ENCODE data around the gene CDC42BPB.
"Not testable (repeated sequence)": the region's sequence is repeated elsewhere in the genome, so short reads cannot be mapped to it uniquely, and the experiment has no call there.

Gene CDC42BPB

DNA sequence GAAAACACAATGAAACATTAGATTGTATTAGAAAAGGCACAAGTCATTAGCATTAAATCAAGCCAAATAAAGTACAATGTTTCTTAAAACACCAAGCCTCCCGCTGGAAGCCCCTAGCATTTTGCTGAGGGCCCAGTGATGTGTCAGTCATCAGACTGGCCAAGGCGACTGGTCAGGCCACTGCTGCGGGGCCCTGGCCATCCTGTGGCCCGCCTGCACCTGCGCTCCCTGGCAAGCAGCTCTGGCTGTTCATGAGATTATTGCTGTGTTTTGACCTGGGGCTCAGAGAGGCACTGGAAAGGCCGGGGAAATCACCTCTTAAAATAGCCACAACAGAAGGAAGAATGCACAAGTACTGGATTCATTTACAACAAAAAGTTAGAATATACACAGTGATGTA lies 159.1 kb downstream of the CDC42BPB start:
- Mint-ChIP-seq H3K27me3 (no peaks in the 10 kb centered on the region), H3K4me3 (peak overlapping the region; percentile 58), H3K4me1 (peaks cover 76% of the 10 kb centered on the region), H3K36me3 (peaks cover 63% of the 10 kb centered on the region), H3K27ac (peak overlapping the region; percentile 87), H3K9me3 (no peaks in the 10 kb centered on the region)
- no peak for ATAC-seq

DNA sequence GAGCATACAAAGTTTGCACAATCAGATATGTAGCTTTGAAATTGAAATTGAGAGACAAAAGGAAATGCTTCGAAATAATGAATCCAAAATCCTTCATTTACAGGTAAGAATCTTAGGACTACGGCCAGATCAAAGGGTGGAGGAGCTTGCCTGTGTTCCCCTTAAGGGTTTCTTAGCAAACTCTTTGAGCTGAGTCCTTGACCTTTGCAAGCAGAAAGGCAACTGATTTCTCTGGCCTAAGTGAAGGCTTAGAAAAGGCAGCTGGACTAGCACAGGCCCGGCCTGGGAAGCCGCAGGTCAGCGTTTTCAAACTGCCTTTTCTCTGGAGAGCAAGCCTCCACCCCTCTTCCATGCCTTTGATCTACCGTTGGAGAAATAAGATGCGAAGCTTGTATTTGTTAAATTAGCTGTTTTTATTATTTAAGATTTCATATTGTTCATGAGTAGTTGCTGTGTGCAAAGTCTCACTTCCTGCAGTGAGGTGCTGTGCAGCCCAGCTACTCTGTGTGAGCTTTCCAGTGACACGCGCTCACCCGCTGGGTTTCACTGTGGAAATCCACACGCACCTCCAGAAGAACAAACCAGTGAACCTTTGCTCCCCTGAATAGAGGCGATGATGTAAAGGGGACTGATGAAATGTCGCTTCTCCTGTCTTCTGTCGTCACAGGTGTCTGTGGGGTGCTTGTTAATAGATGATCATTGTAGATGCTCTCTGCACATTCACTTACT lies 159.9 kb downstream of the CDC42BPB start:
- Mint-ChIP-seq H3K9me3 (no peaks in the 10 kb centered on the region), H3K4me1 (peaks cover 76% of the 10 kb centered on the region), H3K36me3 (peaks cover 60% of the 10 kb centered on the region), H3K4me3 (no peak overlapping the region), H3K27ac (peak overlapping the region; percentile 87), H3K27me3 (no peaks in the 10 kb centered on the region)
- no peak for ATAC-seq

DNA sequence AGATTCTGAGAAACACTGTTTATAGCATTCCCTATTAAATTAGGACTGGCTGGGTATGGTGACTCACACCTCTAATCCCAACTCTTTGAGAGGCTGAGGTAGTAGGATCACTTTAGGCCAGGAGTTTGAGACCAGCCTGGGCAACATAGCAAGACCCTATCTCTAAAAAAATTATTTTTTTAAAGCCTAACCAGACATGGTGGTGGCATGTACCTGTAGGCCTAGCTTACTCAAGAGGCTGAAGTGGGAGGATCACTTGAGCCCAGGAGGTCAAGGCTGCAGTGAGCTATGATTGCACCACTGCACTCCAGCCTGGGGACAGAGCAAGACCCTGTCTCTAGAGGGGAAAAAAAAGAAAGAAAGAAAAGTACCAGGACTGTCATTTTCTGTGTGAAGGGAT lies 160.6 kb downstream of the CDC42BPB start:
- H3K4me3 Mint-ChIP-seq, ATAC-seq, H3K27me3 Mint-ChIP-seq, H3K9me3 Mint-ChIP-seq: not testable (repeated sequence)
- peaks cover 59% of the 10 kb centered on the region for H3K36me3 Mint-ChIP-seq
- peaks cover 68% of the 10 kb centered on the region for H3K4me1 Mint-ChIP-seq
- peak overlapping the region; percentile 87 for H3K27ac Mint-ChIP-seq

DNA sequence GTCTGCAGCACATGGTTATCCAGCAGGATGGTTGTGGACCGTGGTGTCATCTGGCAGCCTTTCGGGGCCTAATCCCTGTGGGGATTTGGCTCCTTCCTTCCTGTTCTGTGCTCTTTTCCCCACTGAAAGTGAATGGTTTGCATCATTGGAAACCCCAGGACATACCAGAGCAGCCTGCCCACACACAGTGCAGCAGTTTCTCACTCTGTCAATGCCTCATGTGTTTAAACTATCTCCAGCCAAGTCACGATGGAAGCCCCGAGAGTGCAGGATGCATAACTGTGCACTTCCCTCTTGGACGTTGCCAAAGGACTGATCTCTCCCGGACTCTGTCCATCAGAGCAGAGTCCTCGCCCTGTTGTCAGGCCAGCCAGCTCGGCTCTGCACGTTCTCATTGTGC lies 163.9 kb downstream of the CDC42BPB start:
- Mint-ChIP-seq H3K4me3 (no peak overlapping the region), H3K4me1 (peaks cover 38% of the 10 kb centered on the region), H3K27ac (peak overlapping the region; percentile 17), H3K27me3 (no peaks in the 10 kb centered on the region), H3K36me3 (peaks cover 58% of the 10 kb centered on the region), H3K9me3 (no peaks in the 10 kb centered on the region)
- ATAC-seq: peak; percentile 85

DNA sequence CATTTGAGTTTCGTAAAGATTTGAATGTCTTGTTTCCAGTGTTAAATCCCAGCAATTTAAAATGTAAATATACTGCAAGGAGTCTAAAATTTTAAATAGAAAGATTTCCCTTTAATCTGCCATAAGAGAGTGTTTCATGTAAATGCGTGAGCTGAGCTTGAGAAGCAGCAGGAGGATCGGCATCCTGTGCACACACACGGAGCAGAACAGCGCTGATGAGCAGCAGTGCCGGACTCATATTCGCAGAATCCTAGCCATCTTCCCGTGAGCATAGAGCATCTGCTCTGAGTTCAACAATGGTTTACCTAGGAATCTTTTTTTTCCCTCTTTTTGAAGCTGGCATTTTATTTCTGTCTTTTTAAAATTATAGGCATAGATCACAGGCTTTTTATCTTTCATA lies 164.7 kb downstream of the CDC42BPB start:
- Mint-ChIP-seq H3K27me3 (no peaks in the 10 kb centered on the region), H3K27ac (peak overlapping the region; percentile 17), H3K9me3 (no peaks in the 10 kb centered on the region), H3K36me3 (peaks cover 61% of the 10 kb centered on the region), H3K4me3 (no peak overlapping the region), H3K4me1 (peaks cover 30% of the 10 kb centered on the region)
- no peak for ATAC-seq

DNA sequence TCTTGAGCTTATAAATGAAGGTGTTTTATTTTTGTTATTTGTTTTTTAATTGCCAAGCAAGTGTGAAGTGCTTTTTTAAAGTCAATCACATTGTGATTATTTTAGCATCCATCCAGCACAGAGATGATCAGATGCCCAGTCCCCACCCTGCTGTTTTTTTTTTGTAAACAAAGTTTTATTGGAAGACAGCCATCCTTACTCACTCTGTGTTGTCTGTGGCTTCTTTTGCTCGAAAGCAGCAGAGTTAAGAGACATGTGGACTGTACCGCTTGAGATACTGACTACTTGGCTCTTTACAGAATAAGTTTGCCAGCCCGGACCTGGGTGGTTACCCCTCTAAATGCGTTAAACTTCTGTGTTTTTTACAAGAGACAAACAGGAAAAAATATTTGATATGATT lies 165.8 kb downstream of the CDC42BPB start:
- peaks cover 19% of the 10 kb centered on the region for H3K4me1 Mint-ChIP-seq
- H3K9me3 Mint-ChIP-seq: no peaks in the 10 kb centered on the region
- H3K36me3 Mint-ChIP-seq: peaks cover 66% of the 10 kb centered on the region
- no peak overlapping the region for H3K27ac Mint-ChIP-seq
- no peak for ATAC-seq
- no peaks in the 10 kb centered on the region for H3K27me3 Mint-ChIP-seq
- no peak overlapping the region for H3K4me3 Mint-ChIP-seq

DNA sequence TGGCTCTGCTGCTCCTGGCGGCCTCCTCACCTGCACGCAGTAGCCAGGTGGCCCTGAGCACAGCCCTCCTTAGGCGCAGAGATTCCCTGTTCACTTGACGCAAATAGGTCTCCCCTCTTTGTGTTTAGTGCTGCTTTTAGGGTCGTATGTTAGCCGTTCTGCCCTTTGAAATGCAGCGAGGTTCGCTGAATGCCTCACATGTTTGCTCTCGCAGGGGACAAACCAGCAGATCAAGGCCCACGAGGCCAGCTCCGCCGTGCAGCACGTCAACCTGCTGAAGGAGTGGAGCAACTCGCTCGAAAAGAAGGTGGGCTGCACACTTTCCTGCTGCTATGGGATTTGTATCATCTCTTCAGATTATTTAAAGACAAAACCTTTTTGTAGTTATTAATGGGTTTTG lies 166.2 kb downstream of the CDC42BPB start:
- Mint-ChIP-seq H3K4me3 (no peak overlapping the region), H3K27me3 (no peaks in the 10 kb centered on the region), H3K4me1 (peaks cover 16% of the 10 kb centered on the region), H3K27ac (no peak overlapping the region), H3K9me3 (no peaks in the 10 kb centered on the region), H3K36me3 (peaks cover 69% of the 10 kb centered on the region)
- no peak for ATAC-seq

DNA sequence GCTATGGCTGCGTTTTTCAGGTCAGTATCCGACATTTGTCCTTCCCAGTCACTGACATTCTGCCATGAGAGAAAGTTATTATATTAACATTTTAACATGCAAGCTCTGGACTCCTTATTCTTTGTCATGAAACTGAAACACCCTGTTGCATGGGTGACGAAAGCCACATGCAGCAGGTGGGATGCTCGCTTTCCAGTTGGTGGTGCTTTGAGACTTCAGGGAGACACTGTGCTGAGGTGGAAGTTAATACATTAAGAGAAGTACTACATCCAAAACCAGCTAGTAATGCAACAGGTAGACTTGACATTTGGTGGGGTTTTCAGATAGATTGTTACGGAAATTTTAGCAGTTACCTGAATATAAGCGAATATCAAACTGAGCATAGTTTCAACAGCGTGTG lies 167.7 kb downstream of the CDC42BPB start:
- ATAC-seq: no peak
- Mint-ChIP-seq H3K27ac (no peak overlapping the region), H3K4me1 (peaks cover 13% of the 10 kb centered on the region), H3K27me3 (no peaks in the 10 kb centered on the region), H3K36me3 (peaks cover 60% of the 10 kb centered on the region), H3K4me3 (no peak overlapping the region), H3K9me3 (no peaks in the 10 kb centered on the region)

DNA sequence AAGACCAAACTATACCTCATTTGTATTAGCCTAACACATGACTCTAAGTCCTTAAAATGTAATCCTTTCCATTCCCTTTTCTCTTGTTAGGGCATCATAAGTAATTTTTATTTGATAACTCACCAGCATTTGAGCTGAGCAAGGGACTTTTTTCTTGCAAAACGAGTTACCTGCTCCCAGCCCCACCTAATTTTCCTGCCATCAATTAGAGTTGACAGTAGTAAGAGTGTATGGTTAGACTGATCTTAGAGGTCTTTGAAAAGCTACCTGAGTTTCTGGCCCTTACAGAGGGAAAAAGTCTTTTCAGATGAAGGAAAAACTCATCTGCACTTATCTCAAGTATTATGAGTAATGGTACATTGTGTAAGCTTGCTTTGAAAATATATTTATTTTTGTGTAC lies 168.6 kb downstream of the CDC42BPB start:
- ATAC-seq: no peak
- Mint-ChIP-seq H3K27ac (no peak overlapping the region), H3K4me1 (peaks cover 12% of the 10 kb centered on the region), H3K4me3 (no peak overlapping the region), H3K27me3 (no peaks in the 10 kb centered on the region), H3K36me3 (peaks cover 58% of the 10 kb centered on the region), H3K9me3 (no peaks in the 10 kb centered on the region)

DNA sequence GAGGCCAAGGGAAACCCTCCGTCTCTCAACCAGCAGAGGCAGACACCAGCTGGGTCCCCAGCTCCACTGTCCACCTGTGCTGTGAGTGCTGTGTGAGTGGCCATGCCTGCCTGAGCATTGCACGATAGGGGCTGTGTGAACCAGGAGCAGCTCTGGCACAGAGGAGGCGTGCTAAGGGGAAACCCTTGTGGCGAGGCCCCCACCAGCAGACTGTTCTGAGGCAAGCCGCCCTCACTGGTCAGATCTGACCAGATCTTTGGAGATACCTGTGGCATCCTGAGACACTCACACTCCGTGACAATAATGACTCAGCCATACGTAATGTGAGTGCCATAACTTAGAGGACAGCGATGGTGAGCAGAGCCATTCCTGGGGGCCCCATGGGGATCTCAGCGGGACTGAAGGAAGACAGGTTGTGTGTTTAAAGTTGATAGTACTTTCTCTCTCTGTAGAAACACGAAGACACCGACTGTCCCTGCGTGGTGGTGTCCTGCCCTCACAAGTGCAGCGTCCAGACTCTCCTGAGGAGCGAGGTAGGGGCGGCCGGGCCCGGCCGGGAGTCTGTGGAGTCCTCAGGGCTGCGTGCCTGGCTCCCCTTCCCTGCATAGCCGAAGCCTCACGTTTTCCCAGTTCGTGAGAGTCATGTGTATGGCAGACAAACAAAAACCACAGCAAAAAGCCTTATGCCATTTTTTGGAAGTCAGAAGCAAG lies 171.5 kb downstream of the CDC42BPB start:
- no peak for ATAC-seq
- Mint-ChIP-seq H3K9me3 (no peaks in the 10 kb centered on the region), H3K27me3 (no peaks in the 10 kb centered on the region), H3K4me3 (no peak overlapping the region), H3K27ac (peak overlapping the region; percentile 27), H3K36me3 (peaks cover 65% of the 10 kb centered on the region), H3K4me1 (no peaks in the 10 kb centered on the region)

DNA sequence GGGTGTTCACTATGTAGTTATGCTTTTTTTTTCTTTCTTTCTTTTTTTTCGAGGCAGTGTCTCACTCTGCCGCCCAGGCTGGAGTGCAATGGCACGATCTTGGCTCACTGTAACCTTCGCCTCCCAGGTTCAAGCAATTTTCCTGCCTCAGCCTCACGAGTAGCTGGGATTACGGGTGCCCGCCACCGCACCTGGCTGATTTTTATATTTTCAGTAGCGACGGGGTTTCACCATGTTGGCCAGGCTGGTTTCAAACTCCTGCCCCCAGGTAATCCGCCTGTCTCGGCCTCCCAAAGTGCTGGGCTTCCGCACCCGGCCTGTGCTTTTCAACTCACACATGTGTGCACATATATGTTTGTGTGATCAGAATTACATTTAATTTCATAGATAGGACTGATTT lies 173.8 kb downstream of the CDC42BPB start:
- no peaks in the 10 kb centered on the region for H3K9me3 Mint-ChIP-seq

DNA sequence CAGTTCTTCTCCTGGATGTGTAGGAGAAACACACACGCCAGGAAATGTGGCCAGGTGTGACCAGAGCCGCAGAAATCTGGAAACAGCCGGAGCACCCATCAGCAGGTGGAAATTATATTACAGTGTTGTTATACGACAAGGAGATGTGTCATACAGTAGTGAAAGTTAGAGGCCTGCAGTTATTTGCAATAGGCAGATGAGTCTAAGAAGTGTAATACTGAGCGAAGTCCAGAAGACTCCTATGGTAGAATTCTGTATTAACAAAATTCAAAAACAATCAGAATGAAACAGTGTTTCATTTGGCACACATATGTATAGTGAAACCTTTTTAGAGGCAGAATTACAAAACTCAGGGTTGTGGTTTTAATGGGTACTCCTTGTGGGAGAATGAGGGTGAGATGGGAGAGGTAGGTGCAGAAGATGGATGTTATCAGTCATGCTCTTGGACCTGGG lies 174.2 kb downstream of the CDC42BPB start:
- ATAC-seq: no peak
- no peaks in the 10 kb centered on the region for H3K4me1 Mint-ChIP-seq
- H3K27me3 Mint-ChIP-seq: no peaks in the 10 kb centered on the region
- H3K36me3 Mint-ChIP-seq: peaks cover 55% of the 10 kb centered on the region
- no peaks in the 10 kb centered on the region for H3K9me3 Mint-ChIP-seq
- no peak overlapping the region for H3K4me3 Mint-ChIP-seq
- peak overlapping the region; percentile 31 for H3K27ac Mint-ChIP-seq

More for the DNA sequence above, 173.8 kb downstream of the CDC42BPB start:
- no peak for ATAC-seq
- H3K4me1 Mint-ChIP-seq: no peaks in the 10 kb centered on the region
- peak overlapping the region; percentile 31 for H3K27ac Mint-ChIP-seq
- H3K4me3 Mint-ChIP-seq: no peak overlapping the region
- no peaks in the 10 kb centered on the region for H3K27me3 Mint-ChIP-seq
- H3K36me3 Mint-ChIP-seq: peaks cover 60% of the 10 kb centered on the region

Measured in stimulated activated memory B cell treated with anti-CD40 and anti-IgM and Interleukin-4, amounts not matched to agents 10 μg/mL and 1 μg/mL and 100 μg/mL, for 72 hours (primary cell).